Myometrial cell (primary cell): ENCODE measurements around the gene RARRES1. TPM values are rescaled to one million over a fixed set of nuclear protein-coding genes. Genes with fewer than 3 reads are reported as not detected.

Experiments
- total RNA-seq: library from RNA; depleted of rRNA; stranded (reverse); fragments of >200 nt; gene quantifications from 2 replicates; pipeline ENCODE4 v1.2.3, GENCODE V29; 2015

RARRES1 gene, protein sequence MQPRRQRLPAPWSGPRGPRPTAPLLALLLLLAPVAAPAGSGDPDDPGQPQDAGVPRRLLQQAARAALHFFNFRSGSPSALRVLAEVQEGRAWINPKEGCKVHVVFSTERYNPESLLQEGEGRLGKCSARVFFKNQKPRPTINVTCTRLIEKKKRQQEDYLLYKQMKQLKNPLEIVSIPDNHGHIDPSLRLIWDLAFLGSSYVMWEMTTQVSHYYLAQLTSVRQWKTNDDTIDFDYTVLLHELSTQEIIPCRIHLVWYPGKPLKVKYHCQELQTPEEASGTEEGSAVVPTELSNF
- total RNA-seq, result 148 and 180 TPM in 2 replicates

DNA sequence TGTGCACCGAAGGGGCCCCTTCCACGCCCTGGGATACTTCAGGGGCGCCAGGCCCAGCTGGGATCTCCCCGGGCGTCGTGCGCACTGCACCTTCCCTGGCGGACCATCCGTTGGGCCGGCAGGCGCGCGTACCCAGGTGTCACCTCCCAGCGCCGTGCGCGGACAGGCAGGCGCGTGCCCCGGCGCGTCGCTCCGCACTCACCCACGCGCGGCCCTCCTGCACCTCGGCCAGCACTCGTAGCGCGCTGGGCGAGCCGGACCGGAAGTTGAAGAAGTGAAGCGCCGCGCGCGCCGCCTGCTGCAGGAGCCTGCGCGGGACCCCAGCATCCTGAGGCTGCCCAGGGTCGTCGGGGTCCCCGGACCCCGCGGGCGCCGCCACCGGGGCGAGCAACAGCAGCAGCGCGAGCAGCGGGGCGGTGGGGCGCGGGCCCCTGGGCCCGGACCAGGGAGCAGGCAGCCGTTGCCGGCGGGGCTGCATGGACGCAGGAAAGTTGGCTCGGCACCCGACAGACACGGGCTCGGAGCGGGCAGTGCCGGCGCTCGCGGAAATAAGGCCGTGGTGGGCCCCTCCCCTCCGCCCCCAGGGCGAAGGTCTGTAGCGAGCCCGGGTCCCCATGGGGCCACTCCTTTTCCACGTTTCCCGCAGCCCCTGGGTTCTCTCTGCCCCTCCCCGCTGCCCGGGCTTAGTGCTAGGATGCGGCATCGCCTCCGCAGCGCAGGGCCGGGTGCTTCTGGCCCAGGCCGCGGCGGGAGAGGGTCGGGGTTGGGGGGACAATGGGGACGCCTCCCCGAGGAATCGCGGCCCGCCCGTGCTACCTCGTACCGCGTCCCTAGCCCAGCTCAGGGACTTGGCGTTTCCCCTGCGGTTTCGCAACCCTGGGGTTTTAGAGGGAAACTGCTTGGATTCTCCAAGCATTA lies at the start of gene RARRES1:
Gene RARRES1 (minus strand): TSS at position 520 of the 918 bp plus-strand sequence. CDS start 42 bp downstream, at position 478.

GRCh38 chr3:158672215-158673176 lies 59.8 kb downstream of the RARRES1 start, which contains the start of gene LXN:
TSS of gene LXN (minus strand) at chr3:158672648. CDS start at chr3:158672478, 170 bp downstream.

Other genes starting within 250 kb of the RARRES1 start
- 17.0 and 17.2 TPM in 2 replicates for gene MLF1, start 161.3 kb downstream of the RARRES1 start, total RNA-seq
- gene GFM1, start 87.9 kb downstream of the RARRES1 start, total RNA-seq, result 30.7 and 39.5 TPM in 2 replicates
- 311 and 346 TPM in 2 replicates for gene LXN, start 59.8 kb downstream of the RARRES1 start, total RNA-seq
- gene MFSD1, start 69.6 kb upstream of the RARRES1 start, total RNA-seq, result 178 and 195 TPM in 2 replicates